Measurements from ENCODE around the gene CLNK. TPM values are rescaled to one million over a fixed set of nuclear protein-coding genes. Genes with fewer than 3 reads are reported as not detected.

CLNK gene
- total RNA-seq, 1 experiment from 2014 or later, result not detected

GRCh38 chr4:10732235-10732913 is 47.8 kb upstream of the CLNK start:
- Histone ChIP-seq H2BK120ac (ENCODE audit: low read depth, low read length, poor library complexity, severe bottlenecking) (no peak overlapping the region), H3K18ac (ENCODE audit: insufficient read length, low read depth, low read length) (no peak overlapping the region), H3K4me2 (ENCODE audit: insufficient read depth, insufficient read length, low read length) (no peak overlapping the region), H2BK15ac (ENCODE audit: low read depth, low read length) (no peak overlapping the region), H3K14ac (ENCODE audit: insufficient read depth, low read length) (no peak overlapping the region), H2BK20ac (ENCODE audit: low read depth, low read length, poor library complexity, severe bottlenecking) (no peak overlapping the region), H4K91ac (ENCODE audit: insufficient read length, low read depth, low read length) (no peak overlapping the region), H2AK5ac (ENCODE audit: insufficient read length, low read length) (no peak overlapping the region), H3K27me3 (ENCODE audit: insufficient read depth, low read length) (no peaks in the 10 kb centered on the region), H3K27ac (ENCODE audit: insufficient read length, low read depth, low read length) (no peak overlapping the region), H3T11ph (ENCODE audit: low read length) (no peak overlapping the region), H3K79me1 (ENCODE audit: insufficient read depth, low read depth, low read length, poor library complexity, severe bottlenecking) (no peaks in the 10 kb centered on the region), H2AFZ (ENCODE audit: low read length) (no peak overlapping the region), H4K5ac (ENCODE audit: insufficient read length, low read depth, low read length) (no peak overlapping the region), H4K20me1 (ENCODE audit: control insufficient read depth, insufficient read depth, insufficient read length) (no peaks in the 10 kb centered on the region), H3K9ac (ENCODE audit: extremely low read depth, insufficient read length, low read length) (no peak overlapping the region), H3K23ac (ENCODE audit: insufficient read length, low read depth, low read length) (no peak overlapping the region), H2BK12ac (ENCODE audit: insufficient read length, low read depth, low read length) (no peak overlapping the region), H3K79me2 (ENCODE audit: insufficient read depth, low read length) (no peaks in the 10 kb centered on the region), H3K23me2 (ENCODE audit: insufficient read length, low read depth, low read length, poor library complexity, severe bottlenecking) (no peaks in the 10 kb centered on the region), H4K8ac (replicated peaks; ENCODE audit: insufficient read length, low read depth, low read length) (no peak overlapping the region), H3K9me3 (ENCODE audit: control insufficient read depth, low read depth, low read length) (no peaks in the 10 kb centered on the region), H2BK5ac (ENCODE audit: insufficient read length, low read length) (no peak overlapping the region), H3K56ac (ENCODE audit: insufficient read length, low read depth, low read length) (no peak overlapping the region), H3K4me1 (ENCODE audit: insufficient read depth, low read length) (no peaks in the 10 kb centered on the region), H3K4ac (ENCODE audit: low read depth, low read length) (no peak overlapping the region)
- Mint-ChIP-seq H3K27me3 (ENCODE audit: low read depth) (no peaks in the 10 kb centered on the region), H3K4me3 (no peak overlapping the region), H3K4me1 (peaks cover 0 to 10% of the 10 kb centered on the region in 2 experiments; a peak in 2 of 4 replicates), H3K36me3 (ENCODE audit: insufficient read depth in 1 of 3, low read depth in 3 of 3) (no peaks in the 10 kb centered on the region), H3K9me3 (no peaks in the 10 kb centered on the region), H3K27ac (no peak overlapping the region)
- no CpG with 5 or more reads among the region's 3 CpGs for WGBS (ENCODE audit: extremely low coverage, insufficient read length, low lambda C conversion rate)
- TF ChIP-seq CTCF (conservative IDR thresholded peaks at IDR 0.05), result no peak
- DNase-seq, result no peak

Data from H9 (cell line).